Choroid plexus epithelial cell (primary cell): ENCODE measurements around the gene TMEM132D.

Source experiments
- DNase-seq: peaks from one replicate; pipeline ENCODE4 v3.0.0-alpha.2; 2010; ENCODE audit warnings: low read depth
- H3K4me3 ChIP-seq: 2 replicates; pipeline ENCODE4 v1.5.1; 2011; ENCODE audit warnings: low read depth, mild to moderate bottlenecking, control low read depth, low read length, moderate library complexity
- TF ChIP-seq, protein P1 (sequence below): conservative IDR thresholded peaks from 2 replicates; pipeline ENCODE4 v1.5.1; 2011; ENCODE audit warnings: low read depth, mild to moderate bottlenecking, control low read depth, inconsistent platforms, low read length, moderate library complexity

TMEM132D gene

DNA sequence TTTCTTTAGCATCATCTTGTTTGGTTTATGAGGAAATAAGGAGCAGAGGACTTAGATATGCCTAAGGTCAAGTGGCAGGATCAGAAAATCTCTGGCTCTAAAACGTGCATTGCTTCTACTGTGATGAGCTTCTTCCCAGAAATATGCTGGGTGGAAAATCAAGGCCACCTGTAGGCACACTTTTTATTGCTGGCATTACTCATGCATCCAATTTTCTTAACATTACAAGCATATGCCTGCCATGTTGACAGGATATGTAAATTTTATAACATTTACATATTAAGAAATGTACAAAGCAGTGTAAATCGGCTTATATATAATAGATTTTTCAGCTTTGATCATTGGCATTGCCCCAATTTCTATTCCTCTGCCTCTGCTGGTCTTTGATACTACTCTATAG is 409.6 kb downstream of the TMEM132D start:
- DNase-seq, result no peak
- TF ChIP-seq, protein P1, sequence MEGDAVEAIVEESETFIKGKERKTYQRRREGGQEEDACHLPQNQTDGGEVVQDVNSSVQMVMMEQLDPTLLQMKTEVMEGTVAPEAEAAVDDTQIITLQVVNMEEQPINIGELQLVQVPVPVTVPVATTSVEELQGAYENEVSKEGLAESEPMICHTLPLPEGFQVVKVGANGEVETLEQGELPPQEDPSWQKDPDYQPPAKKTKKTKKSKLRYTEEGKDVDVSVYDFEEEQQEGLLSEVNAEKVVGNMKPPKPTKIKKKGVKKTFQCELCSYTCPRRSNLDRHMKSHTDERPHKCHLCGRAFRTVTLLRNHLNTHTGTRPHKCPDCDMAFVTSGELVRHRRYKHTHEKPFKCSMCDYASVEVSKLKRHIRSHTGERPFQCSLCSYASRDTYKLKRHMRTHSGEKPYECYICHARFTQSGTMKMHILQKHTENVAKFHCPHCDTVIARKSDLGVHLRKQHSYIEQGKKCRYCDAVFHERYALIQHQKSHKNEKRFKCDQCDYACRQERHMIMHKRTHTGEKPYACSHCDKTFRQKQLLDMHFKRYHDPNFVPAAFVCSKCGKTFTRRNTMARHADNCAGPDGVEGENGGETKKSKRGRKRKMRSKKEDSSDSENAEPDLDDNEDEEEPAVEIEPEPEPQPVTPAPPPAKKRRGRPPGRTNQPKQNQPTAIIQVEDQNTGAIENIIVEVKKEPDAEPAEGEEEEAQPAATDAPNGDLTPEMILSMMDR, result no peak
- H3K4me3 ChIP-seq, result no peak overlapping the region

DNA sequence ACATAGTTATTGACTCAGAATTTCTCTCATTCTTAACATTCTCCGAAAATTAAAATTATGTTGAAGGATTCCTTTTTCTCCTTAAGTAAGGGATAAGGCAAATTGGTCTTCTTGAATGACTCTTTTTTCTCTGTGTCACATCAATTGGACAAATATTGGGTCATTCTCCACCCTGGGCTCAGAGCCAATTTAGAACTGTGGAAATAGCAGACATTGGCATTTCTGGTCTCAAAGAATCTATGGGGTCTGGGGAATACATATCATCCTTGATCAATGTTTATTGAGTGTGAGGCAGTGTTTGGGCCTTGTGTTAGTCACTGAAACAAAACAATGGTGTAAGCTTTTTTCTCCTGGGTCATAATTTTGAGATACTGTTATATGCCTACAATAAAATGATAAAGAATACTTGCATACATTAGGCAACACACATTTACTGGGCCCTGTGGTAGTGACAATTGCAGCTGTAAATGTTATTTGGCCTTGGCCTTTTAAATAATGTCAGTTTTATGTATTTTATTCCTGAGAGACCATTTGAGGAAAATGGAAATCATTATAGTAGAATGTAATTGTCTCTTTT is 414.6 kb downstream of the TMEM132D start:
- TF ChIP-seq, protein P1, result no peak
- no peak overlapping the region for H3K4me3 ChIP-seq
- DNase-seq, result no peak

DNA sequence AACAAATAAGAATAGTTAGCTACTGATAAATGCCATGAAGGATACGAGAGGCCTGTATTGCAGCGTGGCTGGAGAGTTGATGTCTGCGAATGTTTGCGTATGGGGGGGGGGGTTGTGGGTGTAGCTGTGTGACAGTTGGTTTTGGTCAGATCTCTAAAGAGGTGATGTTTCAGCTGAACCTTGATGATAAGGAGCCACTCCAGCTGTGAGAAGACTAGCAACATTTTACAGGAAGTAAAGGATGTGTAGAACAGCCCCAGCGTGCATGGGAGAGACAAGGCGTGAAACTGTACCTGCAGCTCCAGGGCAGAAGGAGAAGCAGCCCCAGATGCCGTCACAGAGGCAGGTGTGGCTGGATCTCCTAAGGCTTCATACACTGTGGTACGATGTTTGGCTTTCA is 416.9 kb downstream of the TMEM132D start:
- TF ChIP-seq, protein P1, result no peak
- H3K4me3 ChIP-seq, result no peak overlapping the region
- DNase-seq, result no peak

DNA sequence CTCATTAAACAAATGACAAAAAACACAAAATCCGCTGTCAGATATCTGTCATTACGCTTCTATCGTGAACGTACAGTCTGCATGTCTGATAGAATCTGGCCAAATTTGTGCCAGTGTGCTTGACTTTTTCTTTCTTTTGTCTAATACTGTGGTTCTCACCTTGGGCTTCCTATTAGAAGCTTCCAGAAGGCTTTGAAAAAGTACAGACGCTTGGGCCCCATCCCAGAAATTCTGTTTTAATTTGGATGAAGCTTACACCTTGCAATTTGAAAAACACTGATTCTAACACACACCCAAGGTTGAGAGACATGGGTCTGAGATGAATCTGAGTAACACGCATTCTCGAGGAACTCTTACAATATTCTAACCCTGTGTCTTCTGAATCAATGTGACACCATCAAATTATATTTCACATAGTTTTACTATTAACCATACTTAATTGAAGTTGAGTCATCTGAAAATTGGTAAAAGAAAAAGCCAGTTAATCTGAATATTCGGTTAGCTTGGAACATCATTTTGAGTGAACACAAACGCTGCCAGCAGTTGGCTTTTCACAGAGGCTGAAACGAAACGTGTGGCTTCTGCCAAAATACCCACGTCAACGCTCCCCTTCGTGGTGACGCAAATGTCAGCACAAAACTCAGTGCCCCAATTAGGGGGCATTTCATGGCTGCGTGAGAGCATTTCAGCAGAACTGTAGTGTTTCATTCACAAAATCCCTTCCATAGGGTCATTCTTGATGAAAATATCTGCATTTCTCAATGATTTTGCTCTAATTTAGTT is 420.5 kb downstream of the TMEM132D start:
- TF ChIP-seq, protein P1, result no peak
- H3K4me3 ChIP-seq, result no peak overlapping the region
- DNase-seq, result no peak

DNA sequence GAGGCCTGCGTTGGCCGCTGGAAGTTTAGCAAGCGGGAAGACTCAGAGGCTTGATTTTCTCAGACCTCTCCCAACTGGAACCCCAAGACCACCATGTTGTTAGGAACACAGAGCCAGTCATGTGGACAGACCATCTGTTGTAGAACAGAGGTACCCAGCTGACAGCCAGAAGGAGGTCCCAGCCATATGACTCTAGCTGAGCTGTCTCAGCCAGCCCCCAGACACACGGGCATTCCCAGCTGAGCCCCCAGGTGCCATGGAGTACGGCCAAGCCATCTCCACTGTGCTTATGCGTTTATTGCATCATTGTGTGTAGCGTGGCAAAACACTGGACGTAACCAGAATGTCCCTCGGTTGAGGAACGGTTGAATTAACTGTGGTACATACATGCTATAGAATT is 421.9 kb downstream of the TMEM132D start:
- TF ChIP-seq, protein P1, result no peak
- DNase-seq, result no peak
- no peak overlapping the region for H3K4me3 ChIP-seq

DNA sequence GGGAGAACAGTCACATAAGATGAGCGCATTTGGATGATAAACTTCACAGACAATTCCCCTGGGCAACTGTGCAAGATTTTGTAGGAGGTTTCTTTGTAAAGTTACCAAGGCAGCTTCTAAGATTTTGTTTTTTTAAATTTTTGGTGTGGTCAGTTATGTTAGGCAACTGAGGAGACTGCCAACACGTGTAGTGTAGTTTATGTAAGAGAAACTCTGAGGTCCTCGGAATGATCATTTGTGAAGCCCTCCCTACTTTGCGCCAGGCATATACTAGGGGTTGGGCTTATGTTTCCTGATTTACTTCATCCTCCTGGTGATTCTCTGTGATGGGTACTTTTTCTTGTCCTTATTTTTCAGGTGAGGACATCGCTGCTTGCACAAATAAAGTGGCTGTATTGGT is 433.6 kb downstream of the TMEM132D start:
- TF ChIP-seq, protein P1, result no peak
- no peak for DNase-seq
- H3K4me3 ChIP-seq, result no peak overlapping the region

DNA sequence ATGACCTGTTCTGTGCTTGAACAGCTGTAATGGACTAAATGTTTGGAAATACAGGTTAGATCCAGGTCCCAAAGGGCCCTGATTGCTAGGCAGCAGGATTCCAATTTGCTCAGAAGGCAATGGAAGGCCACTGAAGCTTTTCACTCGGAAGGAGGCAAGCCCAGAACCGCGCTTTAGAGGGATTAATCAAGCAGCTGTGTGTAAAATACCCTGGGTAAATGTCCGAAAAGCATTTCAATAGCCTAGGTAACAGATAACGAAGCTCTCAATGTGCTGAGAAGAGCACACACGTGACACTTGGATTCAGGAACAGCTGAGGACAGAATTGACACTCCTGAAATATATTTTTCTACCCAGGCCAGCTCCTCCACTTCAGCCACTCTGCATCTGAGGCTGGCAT is 436.1 kb downstream of the TMEM132D start:
- TF ChIP-seq, protein P1, result no peak
- H3K4me3 ChIP-seq, result no peak overlapping the region
- no peak for DNase-seq
